ENCODE data around the gene CADPS.
A peak's percentile ranks its signal among the peaks of the same experiment; 100 is the strongest.

Gene CADPS

GRCh38 chr3:62665627-62666437 lies 209.4 kb downstream of the CADPS start:
- peak; percentile 1 for DNase-seq (ENCODE audit: extremely low read depth, insufficient read length)
- Histone ChIP-seq H3K4me3 (replicated peaks; ENCODE audit: low read depth, low read length) (no peak overlapping the region), H3K27me3 (replicated peaks; ENCODE audit: control insufficient read depth, insufficient read depth, low read length) (no peaks in the 10 kb centered on the region; the same call in 1 of the 2 replicates), H3K36me3 (ENCODE audit: control insufficient read depth, insufficient read depth, low read length) (no peaks in the 10 kb centered on the region)
- peak; percentile 84 for TF ChIP-seq CTCF (IDR thresholded peaks at IDR 0.05; ENCODE audit: insufficient read depth, low read length, poor library complexity, severe bottlenecking)

- Histone ChIP-seq H3K27me3 (replicated peaks; ENCODE audit: control insufficient read depth, insufficient read depth, low read length) (no peaks in the 10 kb centered on the region; the same call in 1 of the 2 replicates), H3K36me3 (ENCODE audit: control insufficient read depth, insufficient read depth, low read length) (no peaks in the 10 kb centered on the region), H3K4me3 (replicated peaks; ENCODE audit: low read depth, low read length) (no peak overlapping the region)
- no peak for DNase-seq (ENCODE audit: extremely low read depth, insufficient read length)
- no peak for TF ChIP-seq CTCF (IDR thresholded peaks at IDR 0.05; ENCODE audit: insufficient read depth, low read length, poor library complexity, severe bottlenecking)
Measured at GRCh38 chr3:62662677-62663076, 212.5 kb downstream of the CADPS start.

- H3K4me3 ChIP-seq (replicated peaks; ENCODE audit: low read depth, low read length): no peak overlapping the region
- H3K27me3 ChIP-seq (replicated peaks; ENCODE audit: control insufficient read depth, insufficient read depth, low read length): no peaks in the 10 kb centered on the region
- no peak for DNase-seq (ENCODE audit: extremely low read depth, insufficient read length)
- H3K36me3 ChIP-seq (ENCODE audit: control insufficient read depth, insufficient read depth, low read length): no peaks in the 10 kb centered on the region
- peak; percentile 24 for TF ChIP-seq CTCF (IDR thresholded peaks at IDR 0.05; ENCODE audit: insufficient read depth, low read length, poor library complexity, severe bottlenecking)
Measured at GRCh38 chr3:62659660-62660059, 215.6 kb downstream of the CADPS start.

- Histone ChIP-seq H3K27me3 (replicated peaks; ENCODE audit: control insufficient read depth, insufficient read depth, low read length) (no peaks in the 10 kb centered on the region), H3K4me3 (replicated peaks; ENCODE audit: low read depth, low read length) (no peak overlapping the region), H3K36me3 (ENCODE audit: control insufficient read depth, insufficient read depth, low read length) (no peaks in the 10 kb centered on the region)
- DNase-seq (ENCODE audit: extremely low read depth, insufficient read length): no peak
- TF ChIP-seq CTCF (IDR thresholded peaks at IDR 0.05; ENCODE audit: insufficient read depth, low read length, poor library complexity, severe bottlenecking): no peak
Measured at GRCh38 chr3:62655691-62656063, 219.5 kb downstream of the CADPS start.

DNA sequence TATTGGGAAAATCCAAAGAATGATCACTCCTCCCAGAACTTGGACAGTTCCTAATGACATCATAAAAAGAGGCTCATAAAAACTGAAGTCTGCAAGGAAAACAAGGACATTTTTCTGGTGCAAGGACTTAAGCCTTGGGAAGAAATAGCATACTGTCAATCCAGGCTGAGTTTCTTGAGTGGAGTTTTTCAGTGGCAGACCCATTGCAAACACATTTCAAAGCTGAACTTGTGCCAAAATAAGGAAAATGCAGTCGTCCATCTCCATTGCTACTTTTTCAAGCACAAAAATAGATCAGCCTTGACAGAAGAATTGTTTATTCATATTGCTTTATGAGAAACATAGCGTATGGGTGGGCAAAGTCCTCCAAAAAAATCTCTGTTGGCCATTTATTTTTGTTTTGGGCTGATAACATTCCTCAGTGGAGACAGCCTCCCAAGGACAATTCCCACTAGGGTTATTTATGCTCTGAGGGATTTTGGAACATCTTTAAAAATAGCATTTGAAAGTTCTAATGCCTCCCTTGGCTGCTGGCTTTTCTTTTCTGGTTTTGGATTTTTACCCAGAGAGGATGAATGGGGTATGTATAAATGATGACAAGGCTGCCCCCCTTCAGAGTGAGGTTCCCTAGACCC lies 220.0 kb downstream of the CADPS start:
- H3K27me3 ChIP-seq (replicated peaks; ENCODE audit: control insufficient read depth, insufficient read depth, low read length): no peaks in the 10 kb centered on the region
- H3K4me3 ChIP-seq (replicated peaks; ENCODE audit: low read depth, low read length): no peak overlapping the region
- no peak for DNase-seq (ENCODE audit: extremely low read depth, insufficient read length)
- no peaks in the 10 kb centered on the region for H3K36me3 ChIP-seq (ENCODE audit: control insufficient read depth, insufficient read depth, low read length)
- TF ChIP-seq CTCF (IDR thresholded peaks at IDR 0.05; ENCODE audit: insufficient read depth, low read length, poor library complexity, severe bottlenecking): no peak

Data from GM06990 (cell line).